Myocyte (in vitro differentiated cells): ENCODE results near the gene SLC29A4. TPM values are rescaled to one million over a fixed set of nuclear protein-coding genes. Genes with fewer than 3 reads are reported as not detected.
"Not testable (repeated sequence)": the region's sequence is repeated elsewhere in the genome, so short reads cannot be mapped to it uniquely, and the experiment has no call there.

Source experiments
- DNase-seq: peaks from one replicate; pipeline ENCODE4 v3.0.0-alpha.2; 2012; ENCODE audit warnings: low read depth
- polyA plus RNA-seq: library from polyadenylated mRNA; unstranded; fragments of >200 nt; gene quantifications from one replicate; pipeline ENCODE4 v1.2.1, GENCODE V29; 2012; ENCODE audit warnings: missing spikeins
- total RNA-seq: library from RNA; depleted of rRNA; stranded (reverse); fragments of >200 nt; gene quantifications from 2 replicates; pipeline ENCODE4 v1.2.3, GENCODE V29; 2014

The SLC29A4 gene, protein sequence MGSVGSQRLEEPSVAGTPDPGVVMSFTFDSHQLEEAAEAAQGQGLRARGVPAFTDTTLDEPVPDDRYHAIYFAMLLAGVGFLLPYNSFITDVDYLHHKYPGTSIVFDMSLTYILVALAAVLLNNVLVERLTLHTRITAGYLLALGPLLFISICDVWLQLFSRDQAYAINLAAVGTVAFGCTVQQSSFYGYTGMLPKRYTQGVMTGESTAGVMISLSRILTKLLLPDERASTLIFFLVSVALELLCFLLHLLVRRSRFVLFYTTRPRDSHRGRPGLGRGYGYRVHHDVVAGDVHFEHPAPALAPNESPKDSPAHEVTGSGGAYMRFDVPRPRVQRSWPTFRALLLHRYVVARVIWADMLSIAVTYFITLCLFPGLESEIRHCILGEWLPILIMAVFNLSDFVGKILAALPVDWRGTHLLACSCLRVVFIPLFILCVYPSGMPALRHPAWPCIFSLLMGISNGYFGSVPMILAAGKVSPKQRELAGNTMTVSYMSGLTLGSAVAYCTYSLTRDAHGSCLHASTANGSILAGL
- total RNA-seq, result 4.4 and 4.8 TPM in 2 replicates
- 7.5 TPM for polyA plus RNA-seq

DNA sequence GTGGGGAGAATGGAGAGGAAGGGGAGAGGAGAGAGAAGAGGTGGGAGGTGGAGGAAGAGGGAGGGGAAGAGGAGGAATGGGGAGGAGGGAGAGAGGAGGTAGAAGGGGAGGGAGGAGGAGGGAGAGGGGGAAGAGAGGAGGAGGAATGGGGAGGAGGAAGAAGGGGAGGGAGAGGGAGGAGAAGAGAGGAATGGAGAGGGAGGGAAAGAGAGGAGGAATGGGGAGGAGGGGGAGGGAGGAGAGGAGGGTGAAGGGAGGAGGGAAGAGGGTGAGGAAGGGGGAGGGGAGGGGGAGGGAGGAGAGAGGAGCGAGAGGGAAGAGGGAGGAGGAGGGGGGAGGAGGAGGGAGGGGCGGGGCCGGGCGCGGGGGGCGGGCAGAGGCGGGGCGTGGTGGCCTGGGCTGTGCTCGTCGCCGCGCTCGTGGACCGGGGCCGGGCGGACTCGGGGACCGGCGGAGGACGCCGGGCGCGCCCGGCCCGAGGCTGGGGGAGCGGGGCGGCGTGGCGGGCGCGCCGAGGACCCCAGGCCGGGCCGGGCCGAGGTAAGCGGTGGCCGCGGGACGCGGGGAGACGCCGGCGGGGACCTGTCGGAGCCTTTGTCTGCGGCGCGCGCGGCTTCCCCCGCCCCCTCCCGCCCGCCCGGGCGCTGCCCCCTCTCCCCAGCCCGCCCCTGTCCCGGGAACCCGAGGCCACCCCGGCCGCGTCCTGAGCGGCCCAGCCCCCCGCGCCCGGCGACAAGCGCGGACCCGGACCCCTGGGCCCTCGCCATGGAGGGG is at the start of gene SLC29A4:
Gene SLC29A4 (plus strand): TSS at position 401 of the 774 bp plus-strand sequence. CDS start 4,874 bp downstream, outside the sequence.
- peak; percentile 28 for DNase-seq

GRCh38 chr7:5234852-5235831 is 47.6 kb upstream of the SLC29A4 start:
- DNase-seq, result peak; percentile 71

DNA sequence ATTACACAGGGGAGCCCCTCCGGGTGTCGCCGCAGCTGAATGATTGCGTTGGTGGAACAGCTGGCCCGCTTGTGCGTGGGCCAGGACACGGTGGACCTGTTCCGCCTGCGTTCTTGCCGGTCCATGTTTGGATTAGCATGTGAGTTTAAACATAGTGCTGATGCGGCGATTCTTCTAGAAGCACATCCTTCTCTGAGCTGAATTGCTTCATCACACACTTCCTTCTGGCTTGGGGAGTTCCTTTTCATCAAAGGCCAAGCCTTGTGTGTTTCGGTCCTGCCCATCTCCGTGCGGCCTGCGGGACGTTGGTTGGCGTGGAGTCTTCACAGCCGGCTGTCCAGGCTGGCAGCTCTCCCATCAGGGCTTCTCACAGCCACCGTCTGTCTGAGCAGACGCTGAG is 45.5 kb upstream of the SLC29A4 start:
- peak; percentile 56 for DNase-seq

DNA sequence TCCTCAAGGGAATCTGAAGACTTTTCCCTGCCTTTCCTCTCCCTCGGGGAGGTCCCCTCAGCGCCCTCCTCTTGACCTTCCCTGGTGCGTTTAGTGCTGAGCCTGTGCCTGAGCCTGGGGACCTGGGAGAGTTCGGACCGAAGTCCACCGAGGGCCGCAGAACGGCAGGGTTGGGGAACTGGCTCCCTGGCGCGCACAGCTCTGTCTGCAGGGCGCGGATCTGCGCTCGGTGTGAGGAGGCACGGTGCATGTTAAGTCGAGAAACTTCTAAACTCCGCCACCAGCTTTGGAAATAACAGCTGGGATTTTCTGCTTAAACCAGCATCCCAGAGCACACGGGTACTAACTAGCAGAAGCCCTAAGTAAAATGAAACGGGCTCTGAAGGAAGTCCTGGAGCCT is 44.2 kb upstream of the SLC29A4 start:
- no peak for DNase-seq

- no peak for DNase-seq
Measured at GRCh38 chr7:5243261-5243660, 39.5 kb upstream of the SLC29A4 start.

- no peak for DNase-seq
Measured at GRCh38 chr7:5248201-5248885, 34.4 kb upstream of the SLC29A4 start.

GRCh38 chr7:5250787-5251186 is 32.0 kb upstream of the SLC29A4 start:
- DNase-seq, result not testable (repeated sequence)

DNA sequence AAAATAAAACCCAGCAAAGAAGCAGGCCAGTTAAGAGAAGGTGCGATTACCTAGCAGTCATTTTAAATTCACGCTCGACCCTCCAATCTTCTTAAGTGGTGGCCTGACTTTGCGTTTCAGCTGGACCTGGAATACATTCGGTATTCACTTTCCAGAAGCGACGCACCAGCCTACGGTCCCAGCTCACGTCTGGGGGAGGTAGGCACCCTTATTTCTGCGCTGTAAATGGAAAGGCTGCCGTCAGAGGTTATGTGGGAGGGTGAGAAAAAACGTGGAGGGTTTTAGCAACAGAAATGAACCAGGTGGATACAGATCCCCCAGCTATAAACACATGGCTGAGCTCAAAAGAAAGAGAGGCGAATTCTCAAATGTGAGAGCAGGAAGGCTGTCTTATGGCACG is 29.2 kb upstream of the SLC29A4 start:
- DNase-seq, result not testable (repeated sequence)

GRCh38 chr7:5254371-5254770 is 28.4 kb upstream of the SLC29A4 start:
- not testable (repeated sequence) for DNase-seq

DNA sequence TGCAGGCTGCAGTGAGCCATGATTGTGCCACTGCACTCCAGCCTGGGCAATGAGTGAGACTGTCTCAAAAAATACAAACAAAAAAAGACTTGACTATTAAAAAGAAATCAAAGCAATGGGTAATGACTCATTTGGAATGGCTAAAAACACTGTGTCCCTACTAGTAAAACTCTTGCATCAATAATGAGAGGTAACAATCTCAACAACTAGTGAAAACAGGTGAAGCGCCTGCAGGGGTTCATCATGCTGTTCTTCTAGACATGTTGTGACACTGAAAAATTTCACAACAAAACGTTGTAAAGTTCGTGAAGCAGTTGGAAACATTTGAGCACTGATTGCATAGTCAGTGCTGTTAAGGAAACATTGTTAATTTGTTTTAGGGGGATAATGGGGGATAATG is 26.9 kb upstream of the SLC29A4 start:
- DNase-seq, result no peak

DNA sequence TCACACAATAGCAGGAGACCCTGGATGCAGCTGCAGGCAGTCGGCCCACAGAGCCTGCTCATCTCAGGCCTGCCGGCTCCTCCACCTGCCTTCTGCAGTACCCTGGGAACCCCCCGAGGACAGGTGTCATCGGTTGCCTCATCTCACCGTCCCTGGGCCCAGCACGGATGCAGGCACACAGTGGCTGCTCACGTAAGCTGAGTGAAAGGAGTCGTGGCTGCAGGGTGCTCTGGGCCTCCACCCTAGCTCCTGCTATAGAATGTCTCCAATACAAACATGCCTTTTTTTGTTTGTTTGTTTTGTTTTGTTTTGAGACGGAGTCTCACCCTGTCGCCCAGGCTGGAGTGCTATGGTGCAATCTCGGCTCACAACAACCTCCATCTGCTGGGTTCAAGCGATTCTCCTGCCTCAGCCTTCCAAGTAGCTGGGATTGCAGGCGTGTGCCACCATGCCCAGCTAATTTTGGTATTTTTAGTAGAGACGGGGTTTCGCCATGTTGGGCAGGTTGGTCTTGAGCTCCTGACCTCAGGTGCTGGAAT is 22.1 kb upstream of the SLC29A4 start:
- not testable (repeated sequence) for DNase-seq

GRCh38 chr7:5263066-5263465 is 19.7 kb upstream of the SLC29A4 start:
- not testable (repeated sequence) for DNase-seq

DNA sequence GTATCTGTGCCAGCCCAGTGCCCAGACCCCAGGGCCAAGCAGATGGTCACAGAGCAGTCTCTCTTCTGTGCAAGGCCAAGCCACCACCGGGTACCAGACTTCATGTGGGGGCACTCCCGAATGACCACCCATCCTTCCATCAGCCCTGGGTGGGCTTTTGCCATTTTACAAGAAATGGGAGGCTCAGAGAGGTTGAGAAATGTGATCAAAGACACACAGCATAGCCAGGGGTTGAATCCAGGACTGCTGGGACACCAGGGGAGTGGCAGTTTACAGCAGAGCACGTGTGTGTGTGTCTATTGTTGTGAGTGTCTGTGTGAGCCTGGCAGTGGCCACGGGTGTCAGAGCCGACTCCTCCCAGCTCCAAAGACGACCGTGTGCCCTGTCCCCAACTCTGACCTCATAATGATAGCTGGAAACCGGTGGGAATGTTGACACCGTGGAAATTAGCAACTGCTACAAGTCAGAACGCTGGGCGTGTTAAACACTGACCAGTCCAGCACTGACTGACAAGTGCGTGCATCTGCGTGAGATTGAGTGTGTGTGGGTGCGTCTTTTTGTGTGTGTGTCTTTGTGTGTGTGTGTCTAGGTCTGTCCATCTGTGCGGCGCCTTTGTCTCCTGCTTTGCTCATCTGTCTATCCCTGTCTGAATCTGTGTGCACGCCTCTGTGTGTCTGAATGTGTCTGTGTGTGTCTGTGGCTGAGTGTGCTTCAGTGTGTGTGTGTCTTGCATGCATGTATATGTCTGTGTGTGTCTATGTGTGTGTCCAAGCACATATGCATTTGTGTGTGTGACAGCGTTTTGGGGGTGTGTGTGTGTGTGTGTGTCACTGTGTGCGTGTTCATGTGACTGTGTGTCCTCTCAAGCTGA is 17.2 kb upstream of the SLC29A4 start:
- no peak for DNase-seq

DNA sequence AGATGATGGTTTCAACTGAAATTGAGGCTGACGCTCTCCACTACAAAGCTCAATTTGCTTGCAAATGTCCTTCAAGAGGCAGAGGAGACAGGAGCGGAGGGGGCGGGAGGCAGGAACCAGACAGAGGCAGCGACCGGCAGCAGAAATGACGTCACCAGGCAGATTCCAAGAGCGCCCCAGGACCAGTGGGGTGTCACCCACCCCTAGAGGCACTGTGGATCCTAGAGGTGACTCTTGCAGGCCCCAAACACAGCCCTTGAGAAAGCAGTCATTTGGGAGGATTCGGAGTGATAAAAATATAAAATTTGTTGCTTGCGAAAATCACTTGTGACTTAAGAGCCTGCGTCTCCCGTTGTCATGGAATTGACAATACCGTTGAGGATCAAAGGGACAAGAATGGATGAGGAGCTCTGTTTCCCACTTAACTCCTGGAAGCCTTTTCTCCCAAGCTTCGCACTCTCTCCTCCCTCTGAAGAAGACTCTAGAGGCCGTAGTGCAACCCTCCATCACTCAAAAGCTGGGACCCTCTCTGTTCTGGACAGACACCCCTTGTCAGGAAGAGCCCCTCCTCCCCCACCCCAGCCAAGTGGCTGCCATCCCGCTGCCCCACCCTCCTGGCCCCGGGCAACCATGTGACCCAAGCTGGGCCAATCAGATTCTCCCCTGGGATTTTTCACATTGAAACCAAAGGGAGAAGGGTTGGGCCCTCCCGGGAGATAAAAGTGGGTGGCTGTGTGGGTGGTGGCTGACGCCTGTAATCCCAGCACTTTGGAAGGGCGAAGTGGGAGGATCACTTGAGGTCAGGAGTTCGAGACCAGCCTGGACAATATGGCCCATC is 16.3 kb upstream of the SLC29A4 start:
- DNase-seq, result no peak

- not testable (repeated sequence) for DNase-seq
Measured at GRCh38 chr7:5267829-5268228, 14.9 kb upstream of the SLC29A4 start.

- not testable (repeated sequence) for DNase-seq
Measured at GRCh38 chr7:5269992-5270657, 12.6 kb upstream of the SLC29A4 start.

DNA sequence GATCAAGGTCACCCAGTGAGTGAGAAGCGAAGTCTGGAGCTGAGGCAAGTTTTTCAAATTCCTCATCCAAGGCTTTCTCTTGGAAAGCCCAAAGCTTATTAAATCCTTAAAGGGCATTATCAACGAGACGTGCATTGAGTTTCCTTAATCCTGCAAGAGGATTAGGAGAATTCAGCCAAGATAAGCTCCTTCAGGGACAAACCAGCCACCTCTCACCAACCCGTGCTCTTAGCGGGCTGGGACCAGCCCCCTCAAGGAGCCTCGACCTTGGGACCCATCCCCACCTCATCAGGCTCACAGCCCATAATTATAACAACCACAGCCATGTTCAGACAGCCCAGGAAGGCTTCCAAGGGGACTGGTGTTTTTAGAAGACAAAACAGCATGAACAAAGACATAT is 12.0 kb upstream of the SLC29A4 start:
- no peak for DNase-seq
